H1 (cell line): ENCODE measurements around the gene TSC2. TPM values are rescaled to one million over a fixed set of nuclear protein-coding genes. Genes with fewer than 3 reads are reported as not detected.
"Not testable (repeated sequence)": the region's sequence is repeated elsewhere in the genome, so short reads cannot be mapped to it uniquely, and the experiment has no call there.

Experiments
- CTCF ChIA-PET: fragments of 300-600 bp; sonication (Branson Sonifier 250); formaldehyde crosslinking; loops from one replicate; lab custom pipeline; 2021; ENCODE audit not compliant: partially characterized antibody; lab: Charles Lee
- POLR2A ChIA-PET: fragments of 300-600 bp; sonication (Branson Sonifier 250); formaldehyde crosslinking; loops from one replicate; lab custom pipeline; 2021; ENCODE audit warnings: inconsistent platforms; ENCODE audit not compliant: partially characterized antibody; lab: Charles Lee
- DNase-seq, 2 experiments: peaks; one replicate each; pipeline versions ENCODE4 v3.0.0 to v3.0.0-alpha.2; 2010 to 2022; ENCODE audit warnings: low spot score in 2 of 2, low read depth in 1 of 2, mixed read lengths in 1 of 2
- FAIRE-seq: peaks from 2 replicates; lab custom pipeline; 2011; peaks lifted over from hg19 to GRCh38; lab: Jason Lieb, UNC
- H2AFZ ChIP-seq: 2 replicates; pipeline ENCODE4 v1.8.1; 2012; ENCODE audit warnings: low read length, inconsistent platforms
- H2AK5ac ChIP-seq: 2 replicates; pipeline ENCODE4 v1.6.1; 2013; ENCODE audit warnings: low read depth, low read length
- H2BK120ac ChIP-seq: replicated peaks from 2 replicates; pipeline ENCODE3; 2013; ENCODE audit warnings: low read depth, low read length, inconsistent platforms
- H2BK12ac ChIP-seq: 2 replicates; pipeline ENCODE4 v1.6.1; 2013; ENCODE audit warnings: low read depth, low read length
- H2BK15ac ChIP-seq: 2 replicates; pipeline ENCODE4 v1.6.1; 2013; ENCODE audit warnings: low read length
- H2BK20ac ChIP-seq: 2 replicates; pipeline ENCODE4 v1.6.1; 2013; ENCODE audit warnings: low read length
- H2BK5ac ChIP-seq: 2 replicates; pipeline ENCODE4 v1.6.1; 2013; ENCODE audit warnings: low read depth, low read length
- H3K14ac ChIP-seq: 2 replicates; pipeline ENCODE4 v1.6.1; 2013; ENCODE audit warnings: inconsistent platforms; ENCODE audit not compliant: insufficient read length
- H3K18ac ChIP-seq: 2 replicates; pipeline ENCODE4 v1.6.1; 2013; ENCODE audit warnings: low read length; ENCODE audit errors: extremely low read depth
- H3K23ac ChIP-seq: 2 replicates; pipeline ENCODE4 v1.6.1; 2013; ENCODE audit warnings: inconsistent platforms; ENCODE audit not compliant: insufficient read length
- H3K23me2 ChIP-seq: 2 replicates; pipeline ENCODE4 v1.6.1; 2013; ENCODE audit warnings: low read depth, low read length
- H3K27ac ChIP-seq: 2 replicates; pipeline ENCODE4 v1.6.1; 2011; ENCODE audit warnings: low read depth, low read length, inconsistent platforms
- H3K27me3 ChIP-seq, 4 experiments: replicated peaks in 1 of 4; 1 replicate in 1 of 4; 2 replicates in 3 of 4; pipeline versions ENCODE4 v1.6.1 to v1.8.1; 2011 to 2013; ENCODE audit warnings: low read length in 3 of 4, mild to moderate bottlenecking in 3 of 4, inconsistent platforms in 2 of 4, mixed read lengths in 2 of 4, moderate library complexity in 1 of 4; ENCODE audit not compliant: control insufficient read depth in 3 of 4, insufficient read depth in 3 of 4; ENCODE audit errors: extremely low read depth in 1 of 4
- H3K36me3 ChIP-seq, 4 experiments: 2 replicates each; pipeline versions ENCODE4 v1.6.1 to v1.8.1; 2011 to 2013; ENCODE audit warnings: mild to moderate bottlenecking in 4 of 4, low read length in 3 of 4, moderate library complexity in 2 of 4, control low read depth in 1 of 4, inconsistent platforms in 1 of 4; ENCODE audit not compliant: insufficient read depth in 4 of 4, control insufficient read depth in 2 of 4
- H3K4ac ChIP-seq: replicated peaks from 2 replicates; pipeline ENCODE3; 2013; ENCODE audit warnings: low read length, low read depth, mixed read lengths, inconsistent platforms; ENCODE audit not compliant: insufficient read length
- H3K4me1 ChIP-seq, 4 experiments: replicated peaks in 1 of 4; 1 replicate in 1 of 4; 2 replicates in 3 of 4; pipeline versions ENCODE4 v1.6.1 to v1.8.1; 2011 to 2013; ENCODE audit warnings: low read length in 3 of 4, inconsistent platforms in 2 of 4, mixed read lengths in 1 of 4; ENCODE audit not compliant: insufficient read depth in 4 of 4, control insufficient read depth in 3 of 4
- H3K4me2 ChIP-seq, 2 experiments: 2 replicates each; pipeline versions ENCODE4 v1.6.1 to v1.8.1; 2011 to 2013; ENCODE audit warnings: low read depth in 2 of 2, low read length in 2 of 2, control low read depth in 1 of 2, inconsistent platforms in 1 of 2, mild to moderate bottlenecking in 1 of 2; ENCODE audit not compliant: insufficient read depth in 1 of 2
- H3K4me3 ChIP-seq, 4 experiments: fragments of 200-600, 300-600 bp in 1 of 4; sonication (generic), shearing (Covaris generic), sonication (Bioruptor Twin) in 1 of 4; 2 replicates each; pipeline versions ENCODE4 v1.5.1 to v1.8.1; 2011 to 2016; ENCODE audit warnings: low read length in 4 of 4, low read depth in 3 of 4, control low read depth in 2 of 4, inconsistent platforms in 2 of 4, mild to moderate bottlenecking in 2 of 4, mixed read lengths in 1 of 4, moderate library complexity in 1 of 4; ENCODE audit not compliant: insufficient read depth in 2 of 4; ENCODE audit errors: extremely low read depth in 1 of 4
- H3K56ac ChIP-seq: replicated peaks from 2 replicates; pipeline ENCODE3; 2013; ENCODE audit warnings: low read depth, mild to moderate bottlenecking, mixed read lengths, low read length, inconsistent platforms; ENCODE audit not compliant: insufficient read length
- H3K79me1 ChIP-seq: 2 replicates; pipeline ENCODE4 v1.6.1; 2013; ENCODE audit warnings: low read depth, low read length, control low read depth
- H3K79me2 ChIP-seq, 2 experiments: 2 replicates each; pipeline versions ENCODE4 v1.6.1 to v1.8.1; 2012 to 2013; ENCODE audit warnings: low read length in 2 of 2, mild to moderate bottlenecking in 2 of 2, inconsistent platforms in 1 of 2; ENCODE audit not compliant: insufficient read depth in 2 of 2, control insufficient read depth in 1 of 2
- H3K9ac ChIP-seq, 4 experiments: replicated peaks in 1 of 4; 1 replicate in 1 of 4; 2 replicates in 3 of 4; pipeline versions ENCODE4 v1.6.1 to v1.8.1; 2011 to 2013; ENCODE audit warnings: low read depth in 3 of 4, low read length in 3 of 4, control low read depth in 2 of 4, mild to moderate bottlenecking in 2 of 4, moderate library complexity in 2 of 4, inconsistent platforms in 1 of 4; ENCODE audit errors: extremely low read depth in 1 of 4
- H3K9me3 ChIP-seq, 2 experiments: 2 replicates each; pipeline versions ENCODE4 v1.6.1 to v1.8.1; 2012 to 2013; ENCODE audit warnings: mild to moderate bottlenecking in 2 of 2, moderate library complexity in 2 of 2, control low read depth in 1 of 2, inconsistent platforms in 1 of 2, low read depth in 1 of 2, low read length in 1 of 2, mixed read lengths in 1 of 2; ENCODE audit not compliant: insufficient read depth in 2 of 2
- H4K20me1 ChIP-seq, 2 experiments: replicated peaks in 1 of 2; 2 replicates each; pipeline versions ENCODE3 to v1.8.1; 2011 to 2013; ENCODE audit warnings: inconsistent platforms in 2 of 2, low read length in 2 of 2, mild to moderate bottlenecking in 1 of 2; ENCODE audit not compliant: insufficient read depth in 2 of 2, control insufficient read depth in 1 of 2
- H4K5ac ChIP-seq: 2 replicates; pipeline ENCODE4 v1.6.1; 2013; ENCODE audit warnings: low read length, low read depth, mixed read lengths, inconsistent platforms; ENCODE audit not compliant: insufficient read length
- H4K8ac ChIP-seq: 2 replicates; pipeline ENCODE4 v1.8.0; 2013; ENCODE audit warnings: mild to moderate bottlenecking, moderate library complexity, low read length, inconsistent platforms; ENCODE audit not compliant: insufficient read depth; ENCODE audit errors: extremely low read depth
- H4K91ac ChIP-seq: replicated peaks from 2 replicates; pipeline ENCODE3; 2013; ENCODE audit warnings: low read length, mixed read lengths, inconsistent platforms; ENCODE audit not compliant: insufficient read length
- WGBS, 2 experiments: shearing (Covaris generic) in 1 of 2; methylation state at CpG; one replicate each; pipeline versions ENCODE4 v1.1.6 to v1.1.7; 2013 to 2015; ENCODE audit warnings: low lambda C conversion rate in 2 of 2, mixed read lengths in 2 of 2, inconsistent platforms in 1 of 2, low coverage in 1 of 2, missing lambda C conversion rate in 1 of 2; ENCODE audit not compliant: insufficient replicate concordance in 2 of 2, insufficient coverage in 1 of 2, insufficient read length in 1 of 2; ENCODE audit errors: extremely low coverage in 1 of 2, missing lambda C conversion rate in 1 of 2; 5-methylcytosine and 5-hydroxymethylcytosine counted together
- polyA plus RNA-seq, 7 experiments: library from polyadenylated mRNA; depleted of rRNA in 3 of 7; stranded (reverse) in 5 of 7; unstranded in 2 of 7; fragments of >200 nt in 5 of 7; fragments of 200-250 nt in 2 of 7; gene quantifications; 1 replicate in 5 of 7; 2 replicates in 1 of 7; 4 replicates in 1 of 7; pipeline versions ENCODE4 v1.2.1 to v1.2.3, GENCODE V29; 2011 to 2013; ENCODE audit warnings: missing spikeins in 2 of 7, mixed read lengths in 2 of 7
- total RNA-seq: library from RNA; stranded (reverse); fragmentation: NEBNext Ultra II Directional; extraction: Animal tissue kit (Norgen Biotek cat#: 25700); gene quantifications from 2 replicates; pipeline ENCODE4 v1.2.1, GENCODE V29; 2021

TSC2 gene
- total and polyA plus RNA-seq, 2 of the 8 experiments (the other 6 are each of a cell fraction or from before 2014, with no cell fraction given): 65.9 to 96.6 TPM

GRCh38 chr16:2123706-2124376 lies 76.1 kb downstream of the TSC2 start:
- not testable (repeated sequence) for H2BK15ac ChIP-seq, DNase-seq, H3K9ac ChIP-seq, H3K27me3 ChIP-seq, H3K14ac ChIP-seq, H2BK20ac ChIP-seq, H3K56ac ChIP-seq, H3K4me3 ChIP-seq, H3K9me3 ChIP-seq, H3K4ac ChIP-seq, H4K91ac ChIP-seq, FAIRE-seq, H4K5ac ChIP-seq, H2BK120ac ChIP-seq, H3K18ac ChIP-seq, H3K23ac ChIP-seq, H4K20me1 ChIP-seq, H2BK5ac ChIP-seq, H2AK5ac ChIP-seq, H3K79me1 ChIP-seq, H2BK12ac ChIP-seq, H3K4me2 ChIP-seq, H3K36me3 ChIP-seq, H3K23me2 ChIP-seq, H2AFZ ChIP-seq, H4K8ac ChIP-seq
- peaks cover 0 to 23% (median 14%) of the 10 kb centered on the region in 4 experiments; a peak in 6 of 7 replicates for H3K4me1 ChIP-seq
- H3K79me2 ChIP-seq: peaks cover 0 to 26% of the 10 kb centered on the region in 2 experiments; a peak in 3 of 4 replicates
- 86% methylated on average over 17 of the region's 27 CpGs; no CpG with 5 or more reads in 1 of the 2 experiments for WGBS, 2 experiments
- 0 out of 2 replicates have a peak overlapping the region, but pooled peaks have one; percentile 40 for H3K27ac ChIP-seq
- POLR2A ChIA-PET: interaction anchor here (1.4 kb wide), 1 partner anchor 32 kb away, joined by 5 read pairs; the partner anchor contains the start of gene TRAF7
- CTCF ChIA-PET: interaction anchor here (0.5 to 1.2 kb wide), 3 partner anchors 52 to 716 kb away, joined by 3 read pairs; no protein-coding TSS in a partner anchor
